ENCODE measurements around the gene SH3D21.

GRCh38 chr1:36351227-36351977, 45.2 kb downstream of the SH3D21 start:
- peak in 2 of 12 donors; percentile 10 to 13 for TF ChIP-seq CTCF (IDR thresholded peaks at IDR 0.05)
- no peak for TF ChIP-seq POLR2A (IDR thresholded peaks at IDR 0.05)
